Measurements from ENCODE around the gene CAMK1D.
"Not testable (repeated sequence)": the region's sequence is repeated elsewhere in the genome, so short reads cannot be mapped to it uniquely, and the experiment has no call there.

- TF ChIP-seq CTCF (IDR thresholded peaks at IDR 0.05; ENCODE audit: low read depth, low read length); MAX (IDR thresholded peaks at IDR 0.05; ENCODE audit: low read depth, low read length); POLR2A (IDR thresholded peaks at IDR 0.05; ENCODE audit: extremely low read depth, insufficient read length): not testable (repeated sequence)
Measured at GRCh38 chr10:12712984-12713316, 363.6 kb downstream of the CAMK1D start.

All from NB4 (cell line).